GM18909 (cell line): ENCODE measurements around the gene BID.

Experiments used
- ATAC-seq: cut with Tn5 transposase; IDR thresholded peaks from one replicate; pipeline ENCODE4 v1.9.1; 2021; ENCODE audit warnings: mild to moderate bottlenecking; ENCODE audit not compliant: unreplicated experiment, poor library complexity

The BID gene

DNA sequence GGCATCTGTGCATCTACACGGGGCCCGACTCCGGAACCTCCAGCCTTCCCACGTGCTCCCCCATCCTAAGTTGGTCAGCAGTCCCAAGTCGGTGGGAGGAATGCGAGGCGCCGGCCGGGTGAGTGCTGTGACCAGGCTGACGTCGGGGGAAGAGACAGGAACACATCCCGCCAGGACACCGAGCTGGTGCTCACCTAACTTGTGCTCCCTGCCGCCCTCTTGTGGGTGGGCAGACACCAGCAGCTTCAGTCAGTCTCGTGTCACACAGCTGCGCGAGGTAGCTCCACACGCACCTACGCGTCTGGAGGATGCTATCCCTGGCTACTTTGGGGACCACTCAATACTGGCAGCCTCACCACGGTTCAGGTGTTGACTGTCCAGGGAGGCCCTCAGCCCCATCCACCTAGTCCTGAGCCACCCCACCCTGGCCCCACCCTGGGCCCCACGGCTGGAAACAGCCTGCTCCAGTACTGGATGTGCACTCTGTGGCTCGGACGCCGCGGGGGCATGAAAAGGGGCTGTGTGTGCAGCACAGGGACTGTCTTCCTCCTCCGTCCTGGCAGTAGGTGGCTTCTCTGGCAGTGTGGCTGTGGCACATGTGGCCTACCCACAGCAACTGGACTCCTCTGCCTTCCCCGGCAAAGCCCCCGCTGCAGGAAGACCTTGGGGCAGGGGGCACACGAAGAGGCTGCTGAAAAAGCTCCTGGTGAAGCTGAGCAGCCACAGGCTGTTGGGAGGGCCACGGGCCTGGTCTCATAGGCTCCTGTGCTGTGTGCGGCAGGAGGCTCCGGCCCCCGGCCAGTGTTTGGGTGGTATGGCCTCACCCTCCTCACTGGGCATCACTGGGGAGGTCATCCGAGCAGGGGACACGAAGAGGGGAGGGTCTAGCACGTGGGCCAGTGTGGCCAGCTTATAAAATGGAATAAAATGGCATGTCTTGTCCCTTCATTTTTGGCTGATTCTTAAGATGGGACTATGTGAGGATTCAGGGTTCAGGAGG, 11.2 kb upstream of the BID start:
- ATAC-seq, result no peak

DNA sequence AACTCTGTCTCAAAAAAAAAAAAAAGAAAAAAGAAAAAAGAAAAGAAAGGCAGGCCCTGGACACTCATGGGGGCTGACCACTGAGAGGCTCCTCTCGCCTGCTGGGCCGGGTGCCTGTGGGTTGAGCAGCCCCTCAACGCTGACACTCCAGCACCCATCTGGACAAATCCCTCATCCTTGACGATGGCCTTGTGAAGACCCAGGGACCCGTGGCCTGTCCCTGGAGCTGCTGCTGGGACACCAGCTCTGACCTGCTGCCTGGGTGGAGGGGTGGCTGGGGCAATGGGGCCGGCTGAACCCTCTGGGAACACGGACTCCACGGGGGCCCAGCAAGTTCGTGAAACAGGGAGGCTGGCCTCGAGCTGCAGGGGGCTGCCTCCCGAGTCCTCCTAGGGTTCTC, 10.5 kb upstream of the BID start:
- ATAC-seq, result no peak

DNA sequence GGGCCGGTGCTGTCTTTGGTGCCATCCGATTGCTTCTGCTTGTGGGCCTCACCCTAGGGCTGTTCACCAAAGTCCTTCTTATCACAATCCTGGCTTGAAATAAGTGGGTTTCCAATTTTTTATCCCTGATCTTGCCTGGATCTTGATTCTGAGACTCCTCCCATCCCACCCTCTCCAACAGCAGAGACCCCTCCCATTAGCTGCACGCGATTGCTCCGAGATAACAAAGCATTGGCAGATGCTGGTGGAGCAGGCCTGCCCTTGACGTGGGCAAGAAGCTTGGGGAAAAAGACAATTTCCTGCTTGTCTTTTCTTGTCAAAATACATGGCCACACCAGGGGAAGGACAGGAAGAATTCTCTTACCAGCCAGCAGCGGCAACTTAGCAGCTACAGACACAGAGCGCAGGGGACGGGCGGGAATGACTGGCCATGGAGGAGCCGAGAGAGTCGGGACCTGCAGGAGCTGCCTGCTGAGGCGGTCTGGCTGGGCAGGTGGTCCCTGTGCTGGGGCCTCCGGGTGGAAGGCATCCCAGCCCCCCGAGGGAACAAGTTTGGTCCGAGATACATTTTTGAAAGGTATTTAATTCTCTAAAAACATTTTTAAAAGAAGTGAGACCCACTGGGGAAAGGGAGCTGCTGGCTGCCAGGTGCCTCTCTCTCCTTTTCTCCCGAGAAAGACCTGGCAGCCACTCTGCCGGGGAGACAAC, 9.7 kb upstream of the BID start:
- no peak for ATAC-seq

DNA sequence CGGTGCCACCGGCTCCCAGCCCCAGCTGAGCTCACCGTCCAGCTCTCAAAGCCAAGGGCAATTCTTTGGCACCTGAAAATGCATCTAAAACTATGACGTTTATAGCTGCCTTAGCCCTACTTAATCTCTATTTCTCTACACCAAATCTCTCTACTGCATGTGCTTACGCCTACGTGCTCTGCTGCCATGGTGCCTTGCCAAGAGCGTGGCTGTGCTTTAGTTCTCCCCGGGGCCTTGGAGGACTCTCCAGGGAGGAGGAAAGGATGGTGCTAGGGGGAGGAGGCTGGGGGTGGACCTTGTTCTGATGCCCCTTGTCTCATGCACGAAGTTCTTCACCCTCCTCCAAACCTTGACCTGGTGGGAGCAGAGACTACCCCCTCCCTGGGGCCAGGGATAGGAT, 9.0 kb upstream of the BID start:
- no peak for ATAC-seq

DNA sequence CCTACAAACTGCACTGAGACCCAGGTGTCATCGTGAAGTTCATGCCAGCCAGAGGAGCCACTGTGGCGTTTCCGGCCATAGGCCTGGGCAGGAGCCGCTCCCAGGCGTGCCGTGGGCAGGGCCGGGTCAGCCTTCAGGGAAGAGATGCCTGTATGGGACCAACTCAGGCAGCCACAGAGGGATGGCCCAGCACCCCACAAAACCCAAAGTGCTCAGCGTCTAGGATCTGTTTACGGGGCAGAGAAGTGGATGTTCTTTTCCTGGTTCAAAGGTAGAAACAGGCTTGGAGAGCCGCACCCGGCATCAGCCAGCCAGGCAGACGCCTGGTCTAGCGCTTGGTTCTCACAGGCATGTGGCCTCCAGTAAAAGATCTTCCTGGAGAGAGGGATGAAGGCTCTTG, 8.4 kb upstream of the BID start:
- ATAC-seq, result no peak

DNA sequence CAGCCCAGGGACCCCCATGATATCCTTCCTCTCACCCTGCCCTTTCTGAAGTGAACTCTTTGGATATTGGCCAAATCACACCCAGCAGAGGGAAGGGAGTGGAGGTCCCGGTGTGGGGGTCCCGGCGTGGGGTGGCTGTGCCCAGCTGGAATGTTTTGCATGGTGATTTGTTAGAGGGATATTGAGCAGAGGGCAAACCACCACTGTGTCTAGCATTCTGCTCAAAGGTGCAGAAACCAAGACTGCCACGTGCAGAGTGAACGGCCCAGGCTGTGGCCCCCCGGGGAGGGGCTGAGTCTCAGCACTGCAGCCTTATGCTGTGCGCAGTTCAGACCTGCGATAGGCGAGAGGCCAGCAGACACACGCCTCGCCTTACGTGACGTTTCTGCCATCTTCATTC, 7.9 kb upstream of the BID start:
- ATAC-seq, result no peak

DNA sequence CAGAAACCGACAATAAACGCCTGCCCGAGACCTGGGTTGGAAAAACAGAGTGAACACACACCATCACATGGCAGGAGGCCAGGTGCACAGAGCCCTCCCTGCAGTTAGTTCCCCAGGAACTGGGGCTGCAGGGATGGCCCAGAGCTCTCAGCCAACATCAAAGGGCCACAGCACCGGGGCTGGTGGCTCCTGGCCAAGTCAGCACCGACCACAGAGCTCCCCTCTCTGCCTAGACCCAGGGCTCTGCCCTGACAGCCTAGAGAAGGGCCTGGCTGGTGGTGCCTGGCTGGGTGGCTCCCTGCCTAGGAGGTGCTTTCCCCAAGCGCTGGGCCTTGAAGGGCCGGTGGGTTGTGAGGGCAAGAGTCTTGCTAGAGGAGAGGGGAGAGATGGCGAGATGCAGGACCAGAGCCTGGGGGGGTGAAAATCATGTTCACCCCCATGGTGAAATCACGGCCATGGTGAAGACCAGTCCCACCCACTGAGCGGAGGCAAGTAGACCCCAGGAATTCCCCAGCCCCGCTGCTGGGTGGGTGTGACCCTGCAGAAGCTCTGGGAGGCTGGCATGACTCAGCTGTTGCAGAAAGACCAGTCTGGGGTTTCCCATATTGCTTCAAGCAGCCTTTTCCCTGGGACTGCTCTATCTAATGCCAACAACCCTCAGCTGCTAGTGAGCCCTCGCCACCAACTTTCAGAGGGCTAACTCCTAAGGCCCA, 7.2 kb upstream of the BID start:
- ATAC-seq, result peak; percentile 48

DNA sequence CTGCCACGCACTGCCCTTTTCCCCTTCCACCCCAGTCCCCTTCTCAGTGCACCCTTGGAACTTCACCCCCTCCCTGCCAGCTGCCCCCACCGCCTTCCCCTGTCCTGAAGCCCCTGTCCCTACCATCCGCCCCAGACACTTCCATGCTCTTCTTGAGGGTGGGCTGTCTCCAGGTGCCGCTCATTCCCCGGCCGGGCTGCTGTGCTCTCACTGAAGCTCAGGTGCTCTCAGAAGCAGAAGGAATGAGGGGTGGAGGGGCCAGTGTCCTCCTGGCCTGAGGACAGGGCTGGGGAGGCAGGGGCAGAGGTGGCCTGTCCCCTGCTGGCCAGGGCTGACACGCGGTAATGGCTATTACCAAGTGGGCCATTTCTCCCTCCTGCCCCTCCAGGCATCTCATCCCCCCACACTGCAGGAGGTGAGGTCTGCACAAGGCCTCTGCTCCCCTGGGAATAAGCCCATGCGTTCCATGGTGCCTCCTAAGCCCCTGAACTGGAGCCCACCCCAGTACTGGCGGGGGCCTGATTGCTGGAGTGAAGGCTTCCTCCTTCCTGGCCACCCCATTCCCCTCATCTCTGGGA, 6.6 kb upstream of the BID start:
- ATAC-seq, result no peak

DNA sequence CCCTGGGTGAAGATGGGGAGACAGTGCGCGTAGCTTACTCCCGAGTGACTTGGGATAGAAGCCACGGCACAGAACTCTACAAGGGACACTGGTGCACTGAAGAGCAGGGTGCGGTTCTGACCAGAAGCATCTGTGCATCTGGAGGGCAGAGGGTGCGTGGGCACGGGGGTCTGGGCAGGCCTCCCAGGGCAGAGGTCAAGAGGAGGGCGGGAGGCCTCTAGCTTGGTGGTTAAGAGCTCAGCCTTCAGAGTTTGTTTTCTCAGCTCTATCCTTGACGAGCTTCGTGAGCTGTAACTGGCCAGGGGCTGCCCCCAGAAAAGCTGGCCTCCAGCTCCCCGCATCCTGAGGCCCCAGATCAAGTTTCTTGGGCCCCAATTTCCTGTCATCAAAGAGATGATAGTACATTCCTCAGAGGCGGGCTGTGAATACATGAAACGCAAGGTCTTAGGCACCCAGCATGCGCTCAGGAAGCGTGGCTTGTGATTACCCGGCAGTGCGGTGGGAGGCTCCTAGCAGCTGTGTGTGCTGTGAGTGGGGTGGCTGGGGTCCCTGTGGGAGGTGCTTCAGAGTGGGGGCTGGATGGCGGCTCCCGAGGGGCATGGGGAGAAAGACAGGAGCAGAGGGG, 6.0 kb upstream of the BID start:
- no peak for ATAC-seq

DNA sequence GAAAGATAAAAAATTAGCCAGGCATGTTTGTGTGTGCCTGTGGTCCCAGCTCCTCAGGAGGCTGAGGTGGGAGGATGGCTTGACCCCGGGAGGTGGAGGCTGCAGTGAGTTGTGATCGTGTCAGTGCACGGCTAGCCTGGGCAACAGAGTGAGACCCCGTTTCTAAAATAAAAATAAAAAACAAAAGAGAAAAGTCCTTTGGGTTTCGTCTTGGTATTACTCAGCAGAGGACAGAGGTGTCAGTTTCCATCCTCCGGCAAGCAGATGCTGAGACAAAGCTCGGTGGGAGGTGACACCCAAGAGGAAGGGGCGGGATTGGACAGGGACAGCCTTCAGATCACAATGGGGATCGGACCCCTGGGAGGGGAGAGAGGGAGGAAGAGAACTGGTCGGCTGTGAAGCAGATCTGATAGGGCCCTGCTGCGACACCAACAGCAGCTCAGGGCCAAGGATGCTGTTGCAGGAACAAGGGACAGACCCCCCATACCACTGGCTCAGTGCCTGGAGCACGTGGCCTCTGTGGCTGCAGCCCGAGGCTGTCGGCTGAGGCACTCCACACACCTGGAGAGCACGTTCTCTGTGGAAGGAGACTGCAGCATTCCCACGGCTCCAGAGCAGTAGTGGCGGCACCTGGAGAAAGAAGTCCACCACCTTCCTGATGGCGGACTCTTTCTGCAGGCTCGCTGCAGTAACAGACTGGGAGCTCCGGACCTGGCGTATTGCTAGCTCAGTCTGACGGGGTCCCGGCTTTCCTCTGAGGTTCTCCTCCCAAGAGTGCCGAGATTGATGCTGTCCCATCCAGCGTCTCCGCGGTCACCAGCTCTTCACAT, 5.2 kb upstream of the BID start:
- no peak for ATAC-seq

DNA sequence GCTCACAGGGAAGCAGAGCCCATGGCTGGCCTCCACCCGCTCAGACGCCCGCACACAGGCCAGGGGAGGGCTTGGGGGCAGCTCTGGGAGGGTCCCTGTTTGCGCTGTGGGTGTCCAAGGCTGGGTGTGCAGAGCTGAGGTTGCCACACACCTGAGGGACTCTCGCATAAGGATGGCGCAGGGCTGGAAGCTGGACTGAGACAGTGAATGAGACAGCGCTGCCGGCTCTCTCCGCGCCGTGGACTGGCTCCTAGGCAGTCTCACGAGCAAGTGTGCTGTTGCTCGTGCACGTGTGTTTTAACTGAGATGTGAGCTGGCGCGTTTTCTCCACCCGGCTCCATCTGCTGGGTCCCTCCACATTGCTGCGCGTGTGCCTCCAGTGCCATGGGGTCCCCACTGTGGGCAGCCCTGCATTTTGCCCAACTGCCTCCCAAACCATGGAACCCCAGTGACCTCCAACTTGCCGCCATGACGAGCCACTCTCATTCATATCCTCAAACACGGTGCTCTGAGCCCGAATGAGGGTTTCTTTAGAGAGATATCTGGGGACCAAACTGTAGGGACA, 4.2 kb upstream of the BID start:
- ATAC-seq, result no peak

DNA sequence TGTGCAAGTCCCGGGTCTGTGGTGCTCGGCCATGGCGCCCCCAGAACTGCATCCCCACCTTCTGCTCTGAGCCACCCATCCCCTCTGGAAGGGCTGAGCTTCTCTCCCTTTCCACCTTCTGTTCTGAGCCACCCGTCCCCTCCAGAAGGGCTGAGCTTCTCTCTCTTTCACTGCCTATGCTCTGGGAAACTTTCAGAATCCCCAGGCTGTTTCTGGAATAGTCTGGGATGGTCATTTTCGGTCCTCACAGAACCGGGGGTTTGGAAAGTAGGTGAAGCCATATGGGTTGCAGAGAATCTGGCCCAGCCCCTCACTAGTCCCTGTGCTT, 3.4 kb upstream of the BID start:
- ATAC-seq, result no peak

DNA sequence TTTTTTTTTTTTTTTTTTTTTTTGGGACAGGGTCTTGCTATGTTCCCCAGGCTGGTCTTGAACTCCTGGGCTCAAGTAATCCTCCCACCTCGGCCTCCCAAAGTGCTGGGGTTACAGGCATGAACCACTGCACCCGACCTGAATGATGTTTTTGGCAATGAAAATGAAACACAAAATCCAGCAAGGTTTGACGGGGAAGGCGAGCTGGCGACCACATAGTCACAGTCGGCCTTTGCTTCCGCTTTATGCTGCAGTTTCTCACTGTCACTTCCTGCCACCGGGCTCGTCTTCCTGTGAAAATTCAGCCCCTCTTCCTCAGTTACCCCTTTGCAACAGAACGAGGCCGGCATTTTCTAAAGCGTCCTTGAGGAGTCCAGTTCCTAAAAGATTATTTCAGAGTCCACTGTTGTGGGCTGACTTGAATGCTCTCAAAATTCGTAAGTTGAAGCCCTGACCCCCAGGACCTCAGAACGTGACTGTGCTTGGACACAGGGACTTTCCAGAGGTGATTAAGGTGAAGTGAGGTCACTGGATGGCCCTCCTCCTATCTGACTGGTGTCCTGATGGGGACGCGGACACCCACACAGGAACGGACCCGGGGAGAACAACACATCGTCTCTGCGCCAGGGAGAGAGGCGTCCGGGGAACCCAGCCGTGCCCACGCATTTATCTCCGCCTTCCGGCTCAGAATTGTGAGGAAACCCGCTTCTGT, 2.9 kb upstream of the BID start:
- peak; percentile 33 for ATAC-seq

DNA sequence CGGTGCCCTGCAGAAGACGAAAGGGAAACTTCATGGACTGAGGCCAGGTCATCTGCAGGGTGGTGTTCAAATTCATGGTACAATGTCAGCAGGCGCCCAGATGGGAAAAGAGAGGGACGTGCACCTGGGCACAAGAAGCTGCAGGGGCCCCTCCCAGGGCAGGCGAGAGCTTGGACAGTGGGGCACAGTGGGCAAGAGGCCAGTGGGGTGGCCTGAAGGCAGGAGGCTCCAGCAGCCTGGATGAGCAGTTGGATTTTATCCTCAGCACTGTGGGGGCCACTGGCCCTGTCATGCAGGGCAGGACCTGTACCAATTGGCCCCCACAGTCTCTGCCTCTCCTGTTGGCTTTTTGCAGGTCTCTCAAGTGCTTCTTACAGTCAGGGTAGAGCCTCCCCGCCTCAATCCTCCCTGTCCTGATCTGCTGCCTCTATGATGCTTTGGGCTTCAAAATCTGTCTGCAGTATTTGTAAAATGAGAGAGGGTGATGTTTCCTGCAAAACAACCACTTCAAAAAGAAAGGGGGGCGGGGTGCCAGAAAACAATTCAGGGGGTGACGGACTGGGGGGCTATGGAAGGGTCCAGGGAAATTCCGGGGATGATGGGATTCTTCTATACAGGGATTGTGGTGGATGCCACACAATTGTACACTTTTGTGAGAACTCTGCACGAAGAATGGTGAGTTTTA, 1.7 kb upstream of the BID start:
- no peak for ATAC-seq

DNA sequence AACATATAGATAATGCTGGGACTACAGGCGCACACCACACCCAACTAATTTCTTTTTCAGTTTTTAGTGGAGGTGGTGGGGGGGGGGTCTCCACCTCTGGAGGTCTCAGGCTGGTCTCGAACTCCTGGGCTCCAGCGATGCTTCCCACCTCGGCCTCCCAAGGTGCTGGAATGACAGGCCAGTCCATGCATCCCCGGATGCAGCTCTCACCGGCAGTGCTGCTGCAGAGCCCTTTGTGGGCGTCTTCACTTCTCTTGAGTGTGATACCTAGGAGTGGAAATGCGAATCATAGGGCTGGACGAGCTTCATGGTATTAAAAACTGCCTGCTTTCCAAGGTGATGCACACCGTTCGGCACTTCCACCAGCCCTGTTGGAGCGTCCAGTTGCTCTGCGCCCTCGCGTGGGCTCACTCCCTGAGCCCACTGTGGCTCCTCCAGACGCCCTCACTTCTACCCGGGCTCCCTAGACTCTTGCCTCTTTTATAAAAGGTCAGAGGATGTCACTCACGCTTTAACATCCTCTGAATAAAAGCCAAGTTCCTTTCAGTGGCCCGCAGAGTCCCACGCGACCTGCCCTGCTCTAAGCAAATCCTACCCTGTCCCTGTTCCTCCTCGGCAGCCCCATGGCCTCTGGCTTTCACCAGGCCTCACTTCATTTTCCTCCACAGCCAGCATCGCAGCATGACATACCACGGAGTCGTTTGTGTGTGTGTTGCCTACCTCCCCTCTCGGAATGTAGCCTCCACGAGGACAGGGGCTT, 837 bp upstream of the BID start:
- no peak for ATAC-seq

DNA sequence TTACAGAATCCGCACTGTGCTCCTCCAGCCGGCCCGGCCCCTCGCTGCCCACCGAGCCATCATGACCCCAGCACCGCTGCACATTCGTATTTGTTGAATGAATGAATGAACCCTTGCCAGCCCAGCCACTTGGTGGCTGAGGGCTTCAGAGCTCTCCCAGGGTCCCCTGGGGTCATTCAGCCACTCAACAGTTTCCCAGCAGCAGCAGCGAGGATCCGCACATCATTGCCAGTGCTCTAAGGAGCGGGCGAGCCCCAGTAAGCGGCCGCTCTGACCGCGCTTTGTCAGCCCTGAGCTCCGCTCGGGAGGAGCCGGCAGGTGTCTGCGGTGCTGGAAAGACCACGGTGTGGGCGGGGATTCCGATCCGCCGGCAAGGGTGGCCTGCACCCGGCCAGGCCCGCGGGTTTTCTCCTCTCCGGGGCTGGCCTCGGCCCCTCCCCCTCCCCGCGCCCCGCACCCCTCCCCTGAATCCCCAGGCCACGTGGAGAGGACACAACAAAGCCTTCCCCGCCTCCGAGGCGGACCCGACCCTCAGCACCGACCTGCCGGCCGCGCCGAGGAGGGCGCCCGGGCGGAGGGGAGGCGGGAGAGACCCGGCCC, 563 bp downstream of the BID start:
- peak; percentile 43 for ATAC-seq
